SK-N-MC (cell line): ENCODE measurements around the gene NDUFAF2.

Source experiments
- EZH2 ChIP-seq: fragments of 200-600 bp; sonication (generic); IDR thresholded peaks from one replicate; pipeline ENCODE4 v1.6.1; 2017; ENCODE audit warnings: antibody characterized with exemption
- POLR2AphosphoS5 ChIP-seq: IDR thresholded peaks from 2 replicates; pipeline ENCODE4 v1.6.1; 2012; ENCODE audit warnings: mild to moderate bottlenecking, low read depth, low read length, borderline replicate concordance

DNA sequence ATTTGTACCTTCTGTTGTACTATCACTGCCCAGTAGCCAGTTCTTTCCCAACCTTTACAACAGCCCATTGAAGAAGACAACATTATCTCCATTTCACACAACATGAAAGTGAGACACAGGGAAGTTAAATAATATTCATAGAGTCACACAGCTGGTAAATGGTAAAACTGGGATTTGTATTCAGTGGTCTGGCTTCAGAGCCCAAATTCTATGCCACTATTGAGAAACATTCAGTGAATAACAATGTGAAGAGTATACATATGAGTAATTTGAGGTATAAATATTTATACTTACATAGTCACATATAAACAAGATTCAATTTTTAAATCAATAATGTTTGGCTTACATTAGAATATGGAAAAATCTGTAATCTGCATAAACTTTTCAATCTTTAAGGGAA is 203.5 kb downstream of the NDUFAF2 start:
- TF ChIP-seq POLR2AphosphoS5: no peak
- TF ChIP-seq EZH2: no peak
